NCI-H2107 treated with DMSO at 0.1 percent for 48 hours (cell line): ENCODE results near the gene TMEM242.

Experiments used
- DNase-seq: peaks from one replicate; lab custom pipeline; 2025; ENCODE audit not compliant: unreplicated experiment; lab: John Stamatoyannopoulos, UW

The TMEM242 gene

DNA sequence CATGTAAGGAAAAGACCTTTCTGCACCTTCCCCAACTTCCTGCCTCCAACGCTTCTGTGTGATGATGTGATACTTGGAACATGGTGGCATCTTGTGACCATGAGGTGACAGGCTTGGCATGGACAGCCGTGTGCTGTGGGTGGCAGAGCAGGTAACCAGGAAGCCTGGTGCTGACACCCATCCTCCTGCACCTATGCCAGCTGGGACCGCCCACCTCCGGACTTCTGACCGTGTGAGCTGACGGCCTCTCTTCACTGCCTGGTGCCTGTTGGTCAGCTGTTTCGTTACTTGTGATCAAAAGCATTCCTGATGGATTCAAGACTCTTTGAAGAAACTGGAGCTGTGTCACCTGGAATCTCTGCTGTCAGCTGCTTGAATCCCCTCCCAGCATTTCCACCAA lies 70.3 kb downstream of the TMEM242 start:
- no peak for DNase-seq

- DNase-seq: no peak
These were observed 71.6 kb downstream of the TMEM242 start for GRCh38 chr6:157251586-157252247.

GRCh38 chr6:157249826-157250225 lies 73.5 kb downstream of the TMEM242 start:
- no peak for DNase-seq

- DNase-seq: no peak
These were observed 75.1 kb downstream of the TMEM242 start for GRCh38 chr6:157248264-157248663.

- DNase-seq: no peak
These were observed 76.4 kb downstream of the TMEM242 start for GRCh38 chr6:157246771-157247484.

GRCh38 chr6:157246048-157246630 lies 77.2 kb downstream of the TMEM242 start:
- DNase-seq: no peak

DNA sequence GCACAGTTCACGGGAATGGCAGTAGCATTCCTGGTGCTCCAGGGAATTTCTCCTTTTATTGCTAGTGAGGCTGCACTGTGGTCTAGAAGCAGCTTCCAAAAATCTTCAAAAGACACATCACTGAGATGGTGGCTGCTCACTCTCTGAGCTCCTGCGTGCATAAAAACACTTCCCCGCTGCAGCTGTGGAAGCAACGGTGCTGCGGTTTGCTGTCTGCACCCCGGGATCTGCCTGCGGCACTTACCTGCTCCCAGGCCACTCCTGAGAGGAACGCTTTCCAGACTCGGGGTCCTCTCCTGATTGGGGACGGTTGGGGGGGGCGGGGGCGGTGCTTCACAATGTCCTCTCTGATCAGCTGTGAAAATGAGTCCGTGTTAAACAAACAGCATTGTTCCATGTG lies 77.9 kb downstream of the TMEM242 start:
- peak; percentile 35 for DNase-seq

- no peak for DNase-seq
These were observed 78.5 kb downstream of the TMEM242 start for GRCh38 chr6:157244780-157245179.

- no peak for DNase-seq
These were observed 79.1 kb downstream of the TMEM242 start for GRCh38 chr6:157244175-157244574.

DNA sequence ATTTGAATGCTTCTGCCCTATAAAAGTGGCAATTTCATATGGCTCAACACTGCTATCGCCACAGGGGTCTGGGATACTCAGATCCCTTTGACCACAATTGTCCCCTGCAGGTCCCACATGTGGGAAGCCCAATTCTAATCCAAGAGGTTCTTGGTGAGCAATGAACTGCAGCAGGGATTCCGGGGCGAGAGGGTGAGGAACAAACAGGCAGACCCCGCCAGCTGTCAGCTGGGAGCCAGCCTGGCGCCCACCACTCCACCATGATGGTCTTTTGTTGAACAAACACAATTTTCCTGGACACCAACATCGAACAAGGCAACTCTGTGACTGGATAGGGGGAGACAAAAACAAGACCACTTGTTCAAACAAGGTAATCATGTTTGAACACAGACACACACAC lies 80.5 kb downstream of the TMEM242 start:
- no peak for DNase-seq

- no peak for DNase-seq
These were observed 82.4 kb downstream of the TMEM242 start for GRCh38 chr6:157240960-157241311.

DNA sequence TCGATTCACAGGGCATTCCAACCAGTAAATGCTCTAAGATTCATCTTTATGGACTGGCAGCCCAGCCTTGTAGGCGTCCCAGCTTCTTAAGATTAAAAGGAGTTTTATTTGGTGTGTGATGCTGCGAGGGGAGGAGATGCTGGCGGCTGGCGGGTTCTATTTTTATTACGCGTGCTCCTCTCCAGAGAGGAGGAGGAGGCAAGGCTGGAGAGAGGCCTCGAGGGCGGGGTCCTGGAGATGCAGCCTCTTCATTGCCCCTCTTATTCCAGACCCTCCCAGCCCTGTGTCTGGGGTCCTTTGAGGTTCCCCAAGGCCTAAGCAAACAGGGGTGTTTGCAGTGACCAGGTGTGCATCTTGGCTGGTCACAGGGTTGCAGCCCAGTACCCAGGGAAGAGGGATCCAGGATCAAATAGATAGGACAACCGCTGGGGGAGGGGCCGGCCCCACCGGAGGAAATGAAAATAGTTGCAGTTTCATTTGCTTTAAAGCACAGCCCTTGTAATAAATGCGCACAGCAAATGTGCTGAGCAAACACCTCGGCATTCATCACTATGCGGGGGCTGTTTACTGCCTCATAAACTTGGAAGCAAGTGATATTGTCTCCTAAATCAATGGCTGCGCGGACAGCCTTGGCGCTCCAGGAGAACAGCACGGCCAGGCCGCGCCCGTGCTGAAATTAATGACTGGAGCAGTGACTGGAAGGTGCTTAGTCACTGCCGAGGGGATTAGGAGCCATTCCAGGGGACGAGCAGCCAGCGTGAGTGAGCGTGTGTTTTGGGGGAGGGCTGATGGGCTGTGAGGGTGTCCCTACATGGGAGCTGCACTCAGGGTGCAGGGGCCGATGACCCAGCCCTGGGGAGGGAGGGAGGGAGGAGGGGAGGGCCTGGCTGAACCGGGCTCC lies 83.0 kb downstream of the TMEM242 start:
- no peak for DNase-seq

DNA sequence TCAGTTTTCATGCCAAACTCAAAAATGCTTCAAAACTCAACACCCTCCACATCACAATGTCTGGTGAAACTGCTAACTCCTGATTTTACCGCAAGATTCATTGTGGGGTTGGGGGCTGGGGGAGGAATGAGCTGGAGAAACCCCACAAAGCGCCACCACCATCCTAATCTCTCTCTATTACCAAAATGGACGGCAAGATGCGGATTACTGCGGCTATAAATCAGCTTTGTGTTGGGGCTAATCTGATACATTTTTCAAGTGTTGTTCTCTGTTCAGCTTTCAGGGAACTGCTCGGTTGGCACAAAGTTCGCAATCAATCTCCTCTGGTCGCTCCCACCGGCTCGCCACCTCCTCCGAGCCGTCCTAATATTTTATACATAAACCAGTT lies 83.7 kb downstream of the TMEM242 start:
- DNase-seq: no peak
